SK-N-SH treated with all-trans-retinoic acid at 6 μM for 48 hours (cell line): ENCODE results near the gene SCRN1.

Experiments
- ATAC-seq: fragments of 200-7000 bp; cut with Tn5 transposase; 3 replicates; pipeline ENCODE4 v1.9.1; 2020; ENCODE audit warnings: mild to moderate bottlenecking, moderate library complexity
- ARNTL ChIP-seq: fragments of 450-650 bp; formaldehyde crosslinking; IDR thresholded peaks from 2 replicates; pipeline ENCODE4 v1.5.0; 2020; ENCODE audit warnings: low read depth, mild to moderate bottlenecking, moderate library complexity, borderline replicate concordance
- BACH2 ChIP-seq: fragments of 250-450 bp; sonication (Bioruptor Pico); IDR thresholded peaks from 2 replicates; pipeline ENCODE4 v1.9.0; 2021; ENCODE audit warnings: mild to moderate bottlenecking, borderline replicate concordance
- CREB5 ChIP-seq: fragments of 250-450 bp; sonication (Bioruptor Pico); IDR thresholded peaks from 2 replicates; pipeline ENCODE4 v1.5.1; 2020; ENCODE audit warnings: low read depth, mild to moderate bottlenecking, moderate library complexity
- CSRNP3 ChIP-seq: fragments of 250-450 bp; sonication (Bioruptor Pico); IDR thresholded peaks from 2 replicates; pipeline ENCODE4 v1.5.1; 2021; ENCODE audit warnings: mild to moderate bottlenecking, moderate library complexity
- ESRRG ChIP-seq: fragments of 250-450 bp; sonication (Bioruptor Pico); IDR thresholded peaks from 2 replicates; pipeline ENCODE4 v1.6.1; 2021; ENCODE audit warnings: mild to moderate bottlenecking
- GLIS3 ChIP-seq: fragments of 250-450 bp; sonication (Bioruptor Pico); IDR thresholded peaks from 2 replicates; pipeline ENCODE4 v1.5.0; 2020; ENCODE audit warnings: mild to moderate bottlenecking, moderate library complexity
- ISL1 ChIP-seq: fragments of 250-450 bp; sonication (Bioruptor Pico); IDR thresholded peaks from 2 replicates; pipeline ENCODE4 v2.1.2; 2022; ENCODE audit warnings: mild to moderate bottlenecking, moderate library complexity
- OSR1 ChIP-seq: fragments of 250-450 bp; sonication (Bioruptor Pico); IDR thresholded peaks from 2 replicates; pipeline ENCODE4 v1.8.0; 2022; ENCODE audit warnings: moderate library complexity, mild to moderate bottlenecking, inconsistent platforms
- POU6F1 ChIP-seq: fragments of 250-450 bp; sonication (Bioruptor Pico); IDR thresholded peaks from 2 replicates; pipeline ENCODE4 v1.8.0; 2021; ENCODE audit warnings: low read depth, mild to moderate bottlenecking, moderate library complexity, borderline replicate concordance
- PPARA ChIP-seq: fragments of 250-450 bp; sonication (Bioruptor Pico); IDR thresholded peaks from 2 replicates; pipeline ENCODE4 v1.5.0; 2020; ENCODE audit warnings: mild to moderate bottlenecking, borderline replicate concordance
- SNAI2 ChIP-seq: fragments of 250-450 bp; sonication (Bioruptor Pico); IDR thresholded peaks from 2 replicates; pipeline ENCODE4 v1.5.0; 2020; ENCODE audit warnings: mild to moderate bottlenecking, moderate library complexity
- TCF4 ChIP-seq: fragments of 250-450 bp; sonication (Bioruptor Pico); IDR thresholded peaks from 2 replicates; pipeline ENCODE4 v1.8.0; 2021; ENCODE audit warnings: mild to moderate bottlenecking, moderate library complexity, borderline replicate concordance
- TSHZ2 ChIP-seq: fragments of 250-450 bp; sonication (Bioruptor Pico); IDR thresholded peaks from 2 replicates; pipeline ENCODE4 v1.5.0; 2020; ENCODE audit warnings: mild to moderate bottlenecking, moderate library complexity
- ZC3H10 ChIP-seq: fragments of 250-450 bp; sonication (Bioruptor Pico); IDR thresholded peaks from 2 replicates; pipeline ENCODE4 v1.5.1; 2021; ENCODE audit warnings: mild to moderate bottlenecking, moderate library complexity
- ZFP3 ChIP-seq: fragments of 250-450 bp; sonication (Bioruptor Pico); IDR thresholded peaks from 2 replicates; pipeline ENCODE4 v1.5.0; 2020; ENCODE audit warnings: mild to moderate bottlenecking, moderate library complexity
- ZFP30 ChIP-seq: fragments of 450-650 bp; formaldehyde crosslinking; IDR thresholded peaks from 2 replicates; pipeline ENCODE4 v1.5.0; 2022; ENCODE audit warnings: mild to moderate bottlenecking, moderate library complexity
- ZNF565 ChIP-seq: fragments of 450-650 bp; formaldehyde crosslinking; conservative IDR thresholded peaks from 2 replicates; pipeline ENCODE4 v1.5.0; 2020; ENCODE audit warnings: low read depth, mild to moderate bottlenecking, moderate library complexity
- ZNF70 ChIP-seq: fragments of 450-650 bp; formaldehyde crosslinking; IDR thresholded peaks from 2 replicates; pipeline ENCODE4 v1.5.0; 2020; ENCODE audit warnings: mild to moderate bottlenecking, moderate library complexity

Gene SCRN1

GRCh38 chr7:30028749-30029635, 39.4 kb upstream of the SCRN1 start:
- TF ChIP-seq PPARA (no peak), SNAI2 (no peak), ARNTL (CRISPR knock-in tag) (no peak), TCF4 (CRISPR knock-in tag) (no peak), ZNF565 (CRISPR knock-in tag) (no peak), ZNF70 (no peak), ZC3H10 (CRISPR knock-in tag) (no peak), ZFP3 (no peak), CREB5 (CRISPR knock-in tag) (no peak), ZFP30 (CRISPR knock-in tag) (no peak)
- peak; percentile 33; the same call in 2 of the 3 replicates for ATAC-seq

- no peak for TF ChIP-seq ARNTL (CRISPR knock-in tag)
- no peak for TF ChIP-seq ZNF70
- no peak for TF ChIP-seq ZNF565 (CRISPR knock-in tag)
- TF ChIP-seq BACH2 (CRISPR knock-in tag) = no peak
- no peak for TF ChIP-seq TCF4 (CRISPR knock-in tag)
- no peak for TF ChIP-seq OSR1 (CRISPR knock-in tag)
- 0 out of 2 replicates have a peak, but pooled peaks have one; percentile 45 for TF ChIP-seq POU6F1 (CRISPR knock-in tag)
- TF ChIP-seq ZC3H10 (CRISPR knock-in tag) = no peak
- ATAC-seq = peak; percentile 53
Measured at GRCh38 chr7:30028216-30028748, 38.7 kb upstream of the SCRN1 start, which contains the start of gene PLEKHA8. TSS of gene PLEKHA8 (plus strand) at chr7:30028412. CDS start at chr7:30028763, 351 bp downstream.

GRCh38 chr7:30027740-30028215, 38.2 kb upstream of the SCRN1 start:
- no peak for TF ChIP-seq SNAI2
- TF ChIP-seq BACH2 (CRISPR knock-in tag) = no peak
- no peak for TF ChIP-seq ARNTL (CRISPR knock-in tag)
- TF ChIP-seq ZNF70 = no peak
- TF ChIP-seq CSRNP3 (CRISPR knock-in tag) = no peak
- TF ChIP-seq POU6F1 (CRISPR knock-in tag) = no peak
- TF ChIP-seq PPARA = no peak
- TF ChIP-seq ZNF565 (CRISPR knock-in tag) = no peak
- no peak for TF ChIP-seq TSHZ2
- TF ChIP-seq ESRRG = no peak
- TF ChIP-seq CREB5 (CRISPR knock-in tag) = no peak
- no peak for TF ChIP-seq TCF4 (CRISPR knock-in tag)
- no peak for TF ChIP-seq ISL1 (CRISPR knock-in tag)
- no peak for TF ChIP-seq GLIS3
- TF ChIP-seq OSR1 (CRISPR knock-in tag) = no peak
- no peak for TF ChIP-seq ZC3H10 (CRISPR knock-in tag)
- no peak for ATAC-seq
